ENCODE measurements around the gene ACD. TPM values are rescaled to one million over a fixed set of nuclear protein-coding genes. Genes with fewer than 3 reads are reported as not detected.

The ACD gene
- total and polyA plus RNA-seq, 9 of the 15 experiments (the other 6 are each of a cell fraction or from before 2014, with no cell fraction given) = 4.2 to 47.4 (median 19.2) TPM

DNA sequence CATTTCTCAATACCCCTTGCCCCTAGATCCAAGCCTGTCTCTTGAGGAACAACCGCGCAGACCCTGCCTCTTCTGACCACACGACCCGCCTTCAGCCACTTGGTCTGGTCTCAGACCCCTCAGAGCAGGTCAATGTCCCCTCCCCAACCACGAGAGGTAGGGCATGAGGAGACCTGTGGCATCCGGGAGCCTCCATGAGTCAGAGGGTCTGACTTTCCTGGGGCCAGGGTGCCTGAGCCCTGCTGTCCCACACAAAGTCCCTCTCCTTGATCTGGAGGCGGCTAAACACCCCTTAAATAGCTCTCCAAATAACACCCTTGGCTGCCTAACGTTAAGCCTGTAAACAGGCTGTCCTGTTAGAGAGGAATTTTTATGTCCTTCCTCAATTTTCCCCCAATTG lies 10.0 kb downstream of the ACD start (continued):
- TF ChIP-seq ZNF830 (CRISPR knock-in tag; IDR thresholded peaks at IDR 0.05) = no peak
- TF ChIP-seq FOS (IDR thresholded peaks at IDR 0.05; ENCODE audit: extremely low read depth, insufficient read length) = no peak
- TF ChIP-seq ZNF445 (CRISPR knock-in tag; IDR thresholded peaks at IDR 0.05; ENCODE audit: low read depth) = no peak

DNA sequence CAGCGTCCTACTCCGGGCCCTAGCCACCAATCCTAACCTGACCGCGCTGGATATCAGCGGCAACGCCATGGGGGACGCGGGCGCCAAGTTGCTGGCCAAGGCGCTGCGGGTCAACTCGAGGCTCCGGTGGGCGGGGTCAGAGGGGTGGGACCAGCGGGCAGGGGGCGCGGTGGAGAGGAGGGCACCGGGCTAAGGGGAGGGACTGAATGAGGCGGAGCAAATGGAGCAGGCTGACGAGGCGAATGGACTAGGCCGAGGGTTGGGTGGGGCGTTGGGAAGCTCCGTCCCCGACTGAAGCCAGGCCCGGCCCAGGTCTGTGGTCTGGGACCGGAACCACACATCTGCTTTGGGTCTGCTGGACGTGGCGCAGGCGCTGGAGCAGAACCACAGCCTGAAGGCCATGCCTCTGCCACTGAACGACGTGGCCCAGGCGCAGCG lies 10.5 kb downstream of the ACD start:
- Histone ChIP-seq H3K36me3 (ENCODE audit: control insufficient read depth, insufficient read depth, low read length) (no peaks in the 10 kb centered on the region), H3K9me1 (ENCODE audit: control insufficient read depth, insufficient read depth, low read length) (no peaks in the 10 kb centered on the region), H2AFZ (ENCODE audit: low read depth, low read length) (no peak overlapping the region), H3K9me3 (replicated peaks; ENCODE audit: control insufficient read depth, insufficient read depth, low read depth, low read length) (no peaks in the 10 kb centered on the region), H4K20me1 (replicated peaks; ENCODE audit: control insufficient read depth, insufficient read depth, low read length) (peaks cover 10% of the 10 kb centered on the region; the same call in 1 of the 2 replicates), H3K9ac (ENCODE audit: insufficient read depth in 1 of 2, low read depth in 2 of 2, low read length in 2 of 2) (no peak overlapping the region; a peak in 1 of 4 replicates), H3K4me2 (ENCODE audit: insufficient read depth, low read length) (no peak overlapping the region), H3K27ac (ENCODE audit: extremely low read depth, low read depth, low read length) (no peak overlapping the region), H3K27me3 (ENCODE audit: control insufficient read depth in 2 of 2, insufficient read depth in 2 of 2, low read length in 2 of 2) (peaks cover 8 to 65% of the 10 kb centered on the region in 2 experiments; a peak in 4 of 5 replicates), H3K4me1 (replicated peaks in 1 of 2; ENCODE audit: control insufficient read depth in 2 of 2, insufficient read depth in 2 of 2, low read length in 2 of 2) (peaks cover 0 to 75% of the 10 kb centered on the region in 2 experiments; a peak in 4 of 5 replicates), H3K79me2 (ENCODE audit: control insufficient read depth, insufficient read depth, low read length) (no peaks in the 10 kb centered on the region), H3K4me3 (no peak overlapping the region)
- whole genome bisulfite sequencing (ENCODE audit: insufficient coverage, low coverage, missing lambda C conversion rate) = 28% methylated on average over 30 of the region's 34 CpGs
- no peak for ATAC-seq
- CTCF ChIA-PET (ENCODE audit: low intra/inter-chr PET ratio) = no interaction called here
- DNase-seq (ENCODE audit: extremely low read depth in 1 of 4, low spot score in 3 of 4) = peak in 2 of 4 experiments; percentile 57 to 58
- POLR2A ChIA-PET = no interaction called here
- BruUV-seq (replicated peaks) = no TSS peak
- no peak for FAIRE-seq
- in situ Hi-C loops (cut with MboI) = no loop called here
- intact Hi-C loops (cut with micrococcal nuclease) = no loop called here
- TF ChIP-seq BACH1 (tag; IDR thresholded peaks at IDR 0.05) = no peak
- TF ChIP-seq POLR2AphosphoS2 (IDR thresholded peaks at IDR 0.05; ENCODE audit: low read length) = no peak
- TF ChIP-seq SREBF1 (IDR thresholded peaks at IDR 0.05; ENCODE audit: borderline replicate concordance, low read depth, low read length) = no peak
- TF ChIP-seq TFAM (CRISPR knock-in tag; conservative IDR thresholded peaks at IDR 0.05) = no peak
- TF ChIP-seq FOXJ3 (CRISPR knock-in tag; IDR thresholded peaks at IDR 0.05) = no peak
- no peak for TF ChIP-seq ZNF24 (IDR thresholded peaks at IDR 0.05)
- TF ChIP-seq, protein P1, sequence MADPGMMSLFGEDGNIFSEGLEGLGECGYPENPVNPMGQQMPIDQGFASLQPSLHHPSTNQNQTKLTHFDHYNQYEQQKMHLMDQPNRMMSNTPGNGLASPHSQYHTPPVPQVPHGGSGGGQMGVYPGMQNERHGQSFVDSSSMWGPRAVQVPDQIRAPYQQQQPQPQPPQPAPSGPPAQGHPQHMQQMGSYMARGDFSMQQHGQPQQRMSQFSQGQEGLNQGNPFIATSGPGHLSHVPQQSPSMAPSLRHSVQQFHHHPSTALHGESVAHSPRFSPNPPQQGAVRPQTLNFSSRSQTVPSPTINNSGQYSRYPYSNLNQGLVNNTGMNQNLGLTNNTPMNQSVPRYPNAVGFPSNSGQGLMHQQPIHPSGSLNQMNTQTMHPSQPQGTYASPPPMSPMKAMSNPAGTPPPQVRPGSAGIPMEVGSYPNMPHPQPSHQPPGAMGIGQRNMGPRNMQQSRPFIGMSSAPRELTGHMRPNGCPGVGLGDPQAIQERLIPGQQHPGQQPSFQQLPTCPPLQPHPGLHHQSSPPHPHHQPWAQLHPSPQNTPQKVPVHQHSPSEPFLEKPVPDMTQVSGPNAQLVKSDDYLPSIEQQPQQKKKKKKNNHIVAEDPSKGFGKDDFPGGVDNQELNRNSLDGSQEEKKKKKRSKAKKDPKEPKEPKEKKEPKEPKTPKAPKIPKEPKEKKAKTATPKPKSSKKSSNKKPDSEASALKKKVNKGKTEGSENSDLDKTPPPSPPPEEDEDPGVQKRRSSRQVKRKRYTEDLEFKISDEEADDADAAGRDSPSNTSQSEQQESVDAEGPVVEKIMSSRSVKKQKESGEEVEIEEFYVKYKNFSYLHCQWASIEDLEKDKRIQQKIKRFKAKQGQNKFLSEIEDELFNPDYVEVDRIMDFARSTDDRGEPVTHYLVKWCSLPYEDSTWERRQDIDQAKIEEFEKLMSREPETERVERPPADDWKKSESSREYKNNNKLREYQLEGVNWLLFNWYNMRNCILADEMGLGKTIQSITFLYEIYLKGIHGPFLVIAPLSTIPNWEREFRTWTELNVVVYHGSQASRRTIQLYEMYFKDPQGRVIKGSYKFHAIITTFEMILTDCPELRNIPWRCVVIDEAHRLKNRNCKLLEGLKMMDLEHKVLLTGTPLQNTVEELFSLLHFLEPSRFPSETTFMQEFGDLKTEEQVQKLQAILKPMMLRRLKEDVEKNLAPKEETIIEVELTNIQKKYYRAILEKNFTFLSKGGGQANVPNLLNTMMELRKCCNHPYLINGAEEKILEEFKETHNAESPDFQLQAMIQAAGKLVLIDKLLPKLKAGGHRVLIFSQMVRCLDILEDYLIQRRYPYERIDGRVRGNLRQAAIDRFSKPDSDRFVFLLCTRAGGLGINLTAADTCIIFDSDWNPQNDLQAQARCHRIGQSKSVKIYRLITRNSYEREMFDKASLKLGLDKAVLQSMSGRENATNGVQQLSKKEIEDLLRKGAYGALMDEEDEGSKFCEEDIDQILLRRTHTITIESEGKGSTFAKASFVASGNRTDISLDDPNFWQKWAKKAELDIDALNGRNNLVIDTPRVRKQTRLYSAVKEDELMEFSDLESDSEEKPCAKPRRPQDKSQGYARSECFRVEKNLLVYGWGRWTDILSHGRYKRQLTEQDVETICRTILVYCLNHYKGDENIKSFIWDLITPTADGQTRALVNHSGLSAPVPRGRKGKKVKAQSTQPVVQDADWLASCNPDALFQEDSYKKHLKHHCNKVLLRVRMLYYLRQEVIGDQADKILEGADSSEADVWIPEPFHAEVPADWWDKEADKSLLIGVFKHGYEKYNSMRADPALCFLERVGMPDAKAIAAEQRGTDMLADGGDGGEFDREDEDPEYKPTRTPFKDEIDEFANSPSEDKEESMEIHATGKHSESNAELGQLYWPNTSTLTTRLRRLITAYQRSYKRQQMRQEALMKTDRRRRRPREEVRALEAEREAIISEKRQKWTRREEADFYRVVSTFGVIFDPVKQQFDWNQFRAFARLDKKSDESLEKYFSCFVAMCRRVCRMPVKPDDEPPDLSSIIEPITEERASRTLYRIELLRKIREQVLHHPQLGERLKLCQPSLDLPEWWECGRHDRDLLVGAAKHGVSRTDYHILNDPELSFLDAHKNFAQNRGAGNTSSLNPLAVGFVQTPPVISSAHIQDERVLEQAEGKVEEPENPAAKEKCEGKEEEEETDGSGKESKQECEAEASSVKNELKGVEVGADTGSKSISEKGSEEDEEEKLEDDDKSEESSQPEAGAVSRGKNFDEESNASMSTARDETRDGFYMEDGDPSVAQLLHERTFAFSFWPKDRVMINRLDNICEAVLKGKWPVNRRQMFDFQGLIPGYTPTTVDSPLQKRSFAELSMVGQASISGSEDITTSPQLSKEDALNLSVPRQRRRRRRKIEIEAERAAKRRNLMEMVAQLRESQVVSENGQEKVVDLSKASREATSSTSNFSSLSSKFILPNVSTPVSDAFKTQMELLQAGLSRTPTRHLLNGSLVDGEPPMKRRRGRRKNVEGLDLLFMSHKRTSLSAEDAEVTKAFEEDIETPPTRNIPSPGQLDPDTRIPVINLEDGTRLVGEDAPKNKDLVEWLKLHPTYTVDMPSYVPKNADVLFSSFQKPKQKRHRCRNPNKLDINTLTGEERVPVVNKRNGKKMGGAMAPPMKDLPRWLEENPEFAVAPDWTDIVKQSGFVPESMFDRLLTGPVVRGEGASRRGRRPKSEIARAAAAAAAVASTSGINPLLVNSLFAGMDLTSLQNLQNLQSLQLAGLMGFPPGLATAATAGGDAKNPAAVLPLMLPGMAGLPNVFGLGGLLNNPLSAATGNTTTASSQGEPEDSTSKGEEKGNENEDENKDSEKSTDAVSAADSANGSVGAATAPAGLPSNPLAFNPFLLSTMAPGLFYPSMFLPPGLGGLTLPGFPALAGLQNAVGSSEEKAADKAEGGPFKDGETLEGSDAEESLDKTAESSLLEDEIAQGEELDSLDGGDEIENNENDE (IDR thresholded peaks at IDR 0.05; ENCODE audit: low read depth, low read length) = no peak
- no peak for TF ChIP-seq ZNF347 (CRISPR knock-in tag; IDR thresholded peaks at IDR 0.05; ENCODE audit: low read depth)
- no peak for TF ChIP-seq EZH2 (IDR thresholded peaks at IDR 0.05; ENCODE audit: borderline replicate concordance, low read depth, low read length)

All from K562 (cell line).